Measurements from ENCODE around the gene ARHGAP19. TPM values are rescaled to one million over a fixed set of nuclear protein-coding genes. Genes with fewer than 3 reads are reported as not detected.

ARHGAP19 gene
- total and polyA plus RNA-seq, 9 of the 15 experiments (the other 6 are each of a cell fraction or from before 2014, with no cell fraction given) = 14.8 to 49.5 (median 26.8) TPM

DNA sequence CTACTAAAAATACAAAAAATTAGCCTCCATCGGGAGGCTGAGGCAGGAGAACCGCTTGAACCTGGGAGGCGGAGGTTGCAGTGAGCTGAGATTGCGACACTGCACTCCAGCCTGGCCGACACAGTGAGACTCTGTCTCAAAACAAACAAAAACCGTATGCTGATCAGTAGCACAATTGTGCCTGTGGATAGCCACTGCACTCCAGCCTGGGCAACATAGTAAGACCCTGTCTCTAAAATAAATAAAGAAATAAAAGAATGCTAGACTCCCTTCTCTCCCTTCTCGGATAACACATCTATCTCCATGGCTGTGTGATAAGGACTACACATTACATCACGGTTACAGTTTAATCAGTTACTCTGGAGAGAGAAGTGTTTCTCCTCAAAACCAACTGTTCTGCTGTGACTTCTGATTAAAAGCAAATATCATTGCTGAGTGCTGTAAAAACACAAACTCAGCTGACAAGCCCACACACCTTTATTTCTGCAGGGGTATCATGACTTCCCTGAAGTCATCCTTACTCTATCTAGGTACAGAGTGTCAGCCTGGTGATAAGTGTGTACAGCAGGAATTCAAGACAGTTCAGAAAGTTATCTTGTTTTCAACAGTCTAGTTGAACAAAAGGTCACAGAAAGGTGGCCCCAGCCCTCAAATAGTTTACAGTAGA, 5.3 kb upstream of the ARHGAP19 start (continued):
- TF ChIP-seq, protein P1, sequence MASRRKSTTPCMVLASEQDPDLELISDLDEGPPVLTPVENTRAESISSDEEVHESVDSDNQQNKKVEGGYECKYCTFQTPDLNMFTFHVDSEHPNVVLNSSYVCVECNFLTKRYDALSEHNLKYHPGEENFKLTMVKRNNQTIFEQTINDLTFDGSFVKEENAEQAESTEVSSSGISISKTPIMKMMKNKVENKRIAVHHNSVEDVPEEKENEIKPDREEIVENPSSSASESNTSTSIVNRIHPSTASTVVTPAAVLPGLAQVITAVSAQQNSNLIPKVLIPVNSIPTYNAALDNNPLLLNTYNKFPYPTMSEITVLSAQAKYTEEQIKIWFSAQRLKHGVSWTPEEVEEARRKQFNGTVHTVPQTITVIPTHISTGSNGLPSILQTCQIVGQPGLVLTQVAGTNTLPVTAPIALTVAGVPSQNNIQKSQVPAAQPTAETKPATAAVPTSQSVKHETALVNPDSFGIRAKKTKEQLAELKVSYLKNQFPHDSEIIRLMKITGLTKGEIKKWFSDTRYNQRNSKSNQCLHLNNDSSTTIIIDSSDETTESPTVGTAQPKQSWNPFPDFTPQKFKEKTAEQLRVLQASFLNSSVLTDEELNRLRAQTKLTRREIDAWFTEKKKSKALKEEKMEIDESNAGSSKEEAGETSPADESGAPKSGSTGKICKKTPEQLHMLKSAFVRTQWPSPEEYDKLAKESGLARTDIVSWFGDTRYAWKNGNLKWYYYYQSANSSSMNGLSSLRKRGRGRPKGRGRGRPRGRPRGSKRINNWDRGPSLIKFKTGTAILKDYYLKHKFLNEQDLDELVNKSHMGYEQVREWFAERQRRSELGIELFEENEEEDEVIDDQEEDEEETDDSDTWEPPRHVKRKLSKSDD (conservative IDR thresholded peaks at IDR 0.05; ENCODE audit: low read length) = no peak
- TF ChIP-seq GABPA (tag; conservative IDR thresholded peaks at IDR 0.05; ENCODE audit: low read depth) = no peak
- TF ChIP-seq TAF9B (IDR thresholded peaks at IDR 0.05; ENCODE audit: partially characterized antibody) = peak; percentile 48
- TF ChIP-seq, protein P2, sequence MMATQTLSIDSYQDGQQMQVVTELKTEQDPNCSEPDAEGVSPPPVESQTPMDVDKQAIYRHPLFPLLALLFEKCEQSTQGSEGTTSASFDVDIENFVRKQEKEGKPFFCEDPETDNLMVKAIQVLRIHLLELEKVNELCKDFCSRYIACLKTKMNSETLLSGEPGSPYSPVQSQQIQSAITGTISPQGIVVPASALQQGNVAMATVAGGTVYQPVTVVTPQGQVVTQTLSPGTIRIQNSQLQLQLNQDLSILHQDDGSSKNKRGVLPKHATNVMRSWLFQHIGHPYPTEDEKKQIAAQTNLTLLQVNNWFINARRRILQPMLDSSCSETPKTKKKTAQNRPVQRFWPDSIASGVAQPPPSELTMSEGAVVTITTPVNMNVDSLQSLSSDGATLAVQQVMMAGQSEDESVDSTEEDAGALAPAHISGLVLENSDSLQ (IDR thresholded peaks at IDR 0.05) = peak; percentile 26; the same call in 1 of the 2 replicates
- peak; percentile 98 for TF ChIP-seq ZNF121 (CRISPR knock-in tag; conservative IDR thresholded peaks at IDR 0.05)
- TF ChIP-seq, protein P3, sequence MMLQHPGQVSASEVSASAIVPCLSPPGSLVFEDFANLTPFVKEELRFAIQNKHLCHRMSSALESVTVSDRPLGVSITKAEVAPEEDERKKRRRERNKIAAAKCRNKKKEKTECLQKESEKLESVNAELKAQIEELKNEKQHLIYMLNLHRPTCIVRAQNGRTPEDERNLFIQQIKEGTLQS (IDR thresholded peaks at IDR 0.05) = peak; percentile 57
- TF ChIP-seq, protein P3 (CRISPR knock-in tag; conservative IDR thresholded peaks at IDR 0.05) = no peak
- TF ChIP-seq HDAC2 (IDR thresholded peaks at IDR 0.05) = 0 out of 2 replicates have a peak, but pooled peaks have one; percentile 44
- peak; percentile 86 for TF ChIP-seq DPF2 (IDR thresholded peaks at IDR 0.05)
- peak; percentile 88 for TF ChIP-seq ARID1B (IDR thresholded peaks at IDR 0.05)
- TF ChIP-seq MYNN (IDR thresholded peaks at IDR 0.05) = peak; percentile 93
- no peak for TF ChIP-seq MYNN (CRISPR knock-in tag; IDR thresholded peaks at IDR 0.05)
- peak; percentile 45; the same call in 1 of the 2 replicates for TF ChIP-seq MTA2 (IDR thresholded peaks at IDR 0.05; ENCODE audit: low read depth)
- TF ChIP-seq TBP (optimal IDR thresholded peaks at IDR 0.05; ENCODE audit: low read depth, low read length) = peak; percentile 13
- TF ChIP-seq, protein P4, sequence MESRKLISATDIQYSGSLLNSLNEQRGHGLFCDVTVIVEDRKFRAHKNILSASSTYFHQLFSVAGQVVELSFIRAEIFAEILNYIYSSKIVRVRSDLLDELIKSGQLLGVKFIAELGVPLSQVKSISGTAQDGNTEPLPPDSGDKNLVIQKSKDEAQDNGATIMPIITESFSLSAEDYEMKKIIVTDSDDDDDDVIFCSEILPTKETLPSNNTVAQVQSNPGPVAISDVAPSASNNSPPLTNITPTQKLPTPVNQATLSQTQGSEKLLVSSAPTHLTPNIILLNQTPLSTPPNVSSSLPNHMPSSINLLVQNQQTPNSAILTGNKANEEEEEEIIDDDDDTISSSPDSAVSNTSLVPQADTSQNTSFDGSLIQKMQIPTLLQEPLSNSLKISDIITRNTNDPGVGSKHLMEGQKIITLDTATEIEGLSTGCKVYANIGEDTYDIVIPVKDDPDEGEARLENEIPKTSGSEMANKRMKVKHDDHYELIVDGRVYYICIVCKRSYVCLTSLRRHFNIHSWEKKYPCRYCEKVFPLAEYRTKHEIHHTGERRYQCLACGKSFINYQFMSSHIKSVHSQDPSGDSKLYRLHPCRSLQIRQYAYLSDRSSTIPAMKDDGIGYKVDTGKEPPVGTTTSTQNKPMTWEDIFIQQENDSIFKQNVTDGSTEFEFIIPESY (CRISPR knock-in tag; IDR thresholded peaks at IDR 0.05) = 0 out of 2 replicates have a peak, but pooled peaks have one; percentile 17
- TF ChIP-seq RCOR1 (IDR thresholded peaks at IDR 0.05; ENCODE audit: borderline replicate concordance in 1 of 2, low read depth in 2 of 2, low read length in 2 of 2) = peak in 1 of 2 experiments; percentile 72; a peak in 3 of 4 replicates
- peak; percentile 67; the same call in 1 of the 2 replicates for TF ChIP-seq KLF16 (IDR thresholded peaks at IDR 0.05)
- TF ChIP-seq, protein P5, sequence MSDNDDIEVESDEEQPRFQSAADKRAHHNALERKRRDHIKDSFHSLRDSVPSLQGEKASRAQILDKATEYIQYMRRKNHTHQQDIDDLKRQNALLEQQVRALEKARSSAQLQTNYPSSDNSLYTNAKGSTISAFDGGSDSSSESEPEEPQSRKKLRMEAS (CRISPR knock-in tag; IDR thresholded peaks at IDR 0.05) = no peak
- TF ChIP-seq TRIM24 (IDR thresholded peaks at IDR 0.05) = peak; percentile 40 to 45; a peak in 2 of 4 replicates
- TF ChIP-seq ZNF316 (IDR thresholded peaks at IDR 0.05) = 0 out of 2 replicates have a peak, but pooled peaks have one; percentile 37
- TF ChIP-seq ARNT (IDR thresholded peaks at IDR 0.05) = 0 out of 4 replicates have a peak, but pooled peaks of 1 of the 2 experiments have one; percentile 64
- no peak; the same call in 1 of the 2 replicates for TF ChIP-seq JUND (IDR thresholded peaks at IDR 0.05; ENCODE audit: borderline replicate concordance, low read depth, low read length)
- TF ChIP-seq JUND (tag; IDR thresholded peaks at IDR 0.05; ENCODE audit: borderline replicate concordance, low read depth, low read length) = peak; percentile 55; the same call in 1 of the 3 replicates

Measured in K562 (cell line).